ENCODE data around the gene TCF7L2.

The TCF7L2 gene

GRCh38 chr10:113135025-113135424 is 185.0 kb downstream of the TCF7L2 start:
- FAIRE-seq (no peak), DNase-seq (ENCODE audit: insufficient read length, low spot score) (no peak)
- TF ChIP-seq CTCF (IDR thresholded peaks at IDR 0.05; ENCODE audit: insufficient read depth, missing control alignments), result no peak

GRCh38 chr10:113137941-113138685 is 188.1 kb downstream of the TCF7L2 start:
- DNase-seq (ENCODE audit: insufficient read length, low spot score), result no peak
- no peak for FAIRE-seq
- TF ChIP-seq CTCF (IDR thresholded peaks at IDR 0.05; ENCODE audit: insufficient read depth, missing control alignments), result no peak

GRCh38 chr10:113138937-113139585 is 189.0 kb downstream of the TCF7L2 start:
- TF ChIP-seq CTCF (IDR thresholded peaks at IDR 0.05; ENCODE audit: insufficient read depth, missing control alignments), result no peak
- FAIRE-seq, result no peak

GRCh38 chr10:113139699-113140098 is 189.7 kb downstream of the TCF7L2 start:
- TF ChIP-seq CTCF (IDR thresholded peaks at IDR 0.05; ENCODE audit: insufficient read depth, missing control alignments), result peak; percentile 11
- no peak for FAIRE-seq
- peak; percentile 21 for DNase-seq (ENCODE audit: insufficient read length, low spot score)

More at GRCh38 chr10:113138937-113139585, 189.0 kb downstream of the TCF7L2 start:
- no peak for DNase-seq (ENCODE audit: insufficient read length, low spot score)

- DNase-seq (ENCODE audit: insufficient read length, low spot score) (no peak), FAIRE-seq (no peak)
- no peak for TF ChIP-seq CTCF (IDR thresholded peaks at IDR 0.05; ENCODE audit: insufficient read depth, missing control alignments)
Observed at GRCh38 chr10:113140143-113141011, 190.3 kb downstream of the TCF7L2 start.

- FAIRE-seq (no peak), DNase-seq (ENCODE audit: insufficient read length, low spot score) (no peak)
- no peak for TF ChIP-seq CTCF (IDR thresholded peaks at IDR 0.05; ENCODE audit: insufficient read depth, missing control alignments)
Observed at GRCh38 chr10:113142601-113143362, 192.7 kb downstream of the TCF7L2 start.
